Activated CD4-positive, alpha-beta memory T cell treated with anti-CD3 and anti-CD28 coated beads, Interleukin-2, amount 10 ng/mL, durations not matched to agents 7 days and 5 days (primary cell): Measurements from ENCODE around the gene KCNMB1. TPM values are rescaled to one million over a fixed set of nuclear protein-coding genes. Genes with fewer than 3 reads are reported as not detected.

Source experiments
- CTCF ChIA-PET: fragments of 350-600 bp; sonication (Branson Sonifier 250); formaldehyde crosslinking; loops from one replicate; lab custom pipeline; 2021; ENCODE audit warnings: antibody characterized with exemption, inconsistent platforms; lab: Charles Lee
- POLR2A ChIA-PET: fragments of 350-600 bp; sonication (Branson Sonifier 250); formaldehyde crosslinking; loops from one replicate; lab custom pipeline; 2021; ENCODE audit warnings: antibody characterized with exemption; lab: Charles Lee
- DNase-seq: peaks from one replicate; pipeline ENCODE4 v3.0.0-alpha.2; 2020
- H3K27ac Mint-ChIP-seq: one replicate; pipeline ENCODE4 v1.8.0; 2021; ENCODE audit warnings: mild to moderate bottlenecking, mixed read lengths
- H3K27me3 Mint-ChIP-seq: one replicate; pipeline ENCODE4 v1.8.0; 2021; ENCODE audit warnings: mixed read lengths
- H3K36me3 Mint-ChIP-seq: one replicate; pipeline ENCODE4 v1.8.0; 2021; ENCODE audit warnings: low read depth, mixed read lengths
- H3K4me1 Mint-ChIP-seq: one replicate; pipeline ENCODE4 v1.8.0; 2021; ENCODE audit warnings: mixed read lengths
- H3K4me3 Mint-ChIP-seq: one replicate; pipeline ENCODE4 v1.8.0; 2021; ENCODE audit warnings: mild to moderate bottlenecking, mixed read lengths
- H3K9me3 Mint-ChIP-seq: one replicate; pipeline ENCODE4 v1.8.0; 2021; ENCODE audit warnings: mixed read lengths
- total RNA-seq, 2 experiments: library from RNA; stranded (reverse); gene quantifications; one replicate each; pipeline ENCODE4 v1.2.3, GENCODE V29; 2021

The KCNMB1 gene, protein sequence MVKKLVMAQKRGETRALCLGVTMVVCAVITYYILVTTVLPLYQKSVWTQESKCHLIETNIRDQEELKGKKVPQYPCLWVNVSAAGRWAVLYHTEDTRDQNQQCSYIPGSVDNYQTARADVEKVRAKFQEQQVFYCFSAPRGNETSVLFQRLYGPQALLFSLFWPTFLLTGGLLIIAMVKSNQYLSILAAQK
- total RNA-seq = not detected

DNA sequence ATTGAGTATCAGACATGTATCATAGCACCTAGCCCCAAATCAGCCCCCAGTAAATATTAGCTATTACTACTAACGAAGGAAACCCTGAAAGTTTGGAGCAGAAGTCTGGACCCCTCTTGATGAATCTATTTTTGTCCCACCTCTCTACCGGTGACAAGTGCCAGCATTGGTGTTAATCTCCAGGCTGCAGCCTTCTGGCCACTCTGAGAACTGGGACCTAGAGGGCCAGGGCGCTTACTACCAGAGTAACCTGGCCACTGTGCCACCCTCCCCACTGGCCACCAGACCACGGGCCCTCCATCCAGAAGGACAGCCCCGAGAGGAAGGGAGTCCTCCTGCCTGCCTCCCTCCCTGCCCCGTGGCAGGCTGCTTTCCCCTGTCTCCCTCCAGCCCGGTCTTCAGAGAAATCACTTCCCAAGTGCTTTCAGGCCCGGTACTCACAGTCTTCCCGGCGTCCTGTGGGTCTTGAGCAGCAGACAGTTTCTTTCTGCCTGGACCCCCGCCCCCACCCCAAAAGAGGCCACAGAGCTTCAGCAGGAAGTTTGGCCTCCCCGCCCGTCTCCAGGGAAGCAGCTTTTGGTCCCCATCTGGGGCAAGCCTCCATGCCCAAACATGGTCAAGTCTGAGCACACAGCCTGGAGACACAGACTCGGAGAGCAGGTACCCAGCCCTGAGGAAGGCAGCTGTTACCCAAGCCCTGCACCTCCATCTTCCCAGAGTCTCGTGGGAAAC lies at the start of gene KCNMB1:
Gene KCNMB1, minus strand, starts transcription at position 550 of the 732 bp plus-strand sequence. CDS start 3,920 bp downstream, outside the sequence.
- H3K4me1 Mint-ChIP-seq = peaks cover 15% of the 10 kb centered on the region

DNA sequence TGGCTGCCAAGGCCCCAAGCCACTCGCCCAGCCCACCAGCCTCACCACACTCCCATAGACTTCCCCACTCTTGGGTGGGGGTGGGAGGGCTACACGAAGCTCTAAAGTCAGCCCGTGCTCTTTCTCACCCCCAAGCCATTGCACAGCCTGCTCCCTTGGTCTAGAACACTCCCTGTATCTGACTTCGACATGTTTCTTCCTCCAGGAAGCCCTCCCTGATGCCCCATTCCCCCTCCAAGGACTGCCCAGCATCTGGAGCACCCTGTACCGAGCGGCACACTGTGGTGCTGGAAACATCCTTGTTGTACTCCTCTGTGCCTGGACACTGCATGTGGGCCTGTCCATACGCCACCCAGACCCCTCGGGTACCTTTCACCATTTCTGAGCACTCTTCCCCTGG lies 49.4 kb upstream of the KCNMB1 start:
- ChIA-PET POLR2A (no interaction called here), CTCF (interaction anchor here (1.0 kb wide), 1 partner anchor 195 kb away, joined by 3 read pairs; no protein-coding TSS in a partner anchor)
- H3K27me3 Mint-ChIP-seq = no peaks in the 10 kb centered on the region
- H3K36me3 Mint-ChIP-seq = no peaks in the 10 kb centered on the region
- H3K4me1 Mint-ChIP-seq = no peaks in the 10 kb centered on the region
- H3K27ac Mint-ChIP-seq = no peak overlapping the region
- no peak for DNase-seq
- H3K9me3 Mint-ChIP-seq = no peaks in the 10 kb centered on the region
- H3K4me3 Mint-ChIP-seq = no peak overlapping the region

More for the DNA sequence above, at the start of gene KCNMB1:
- Mint-ChIP-seq H3K27ac (no peak within 1 kb of the TSS), H3K36me3 (no peaks in the 10 kb centered on the region), H3K4me3 (no peak within 1 kb of the TSS), H3K9me3 (no peaks in the 10 kb centered on the region), H3K27me3 (peaks cover 27% of the 10 kb centered on the region)
- ChIA-PET POLR2A (no interaction called here), CTCF (no interaction called here)
- DNase-seq = no peak

DNA sequence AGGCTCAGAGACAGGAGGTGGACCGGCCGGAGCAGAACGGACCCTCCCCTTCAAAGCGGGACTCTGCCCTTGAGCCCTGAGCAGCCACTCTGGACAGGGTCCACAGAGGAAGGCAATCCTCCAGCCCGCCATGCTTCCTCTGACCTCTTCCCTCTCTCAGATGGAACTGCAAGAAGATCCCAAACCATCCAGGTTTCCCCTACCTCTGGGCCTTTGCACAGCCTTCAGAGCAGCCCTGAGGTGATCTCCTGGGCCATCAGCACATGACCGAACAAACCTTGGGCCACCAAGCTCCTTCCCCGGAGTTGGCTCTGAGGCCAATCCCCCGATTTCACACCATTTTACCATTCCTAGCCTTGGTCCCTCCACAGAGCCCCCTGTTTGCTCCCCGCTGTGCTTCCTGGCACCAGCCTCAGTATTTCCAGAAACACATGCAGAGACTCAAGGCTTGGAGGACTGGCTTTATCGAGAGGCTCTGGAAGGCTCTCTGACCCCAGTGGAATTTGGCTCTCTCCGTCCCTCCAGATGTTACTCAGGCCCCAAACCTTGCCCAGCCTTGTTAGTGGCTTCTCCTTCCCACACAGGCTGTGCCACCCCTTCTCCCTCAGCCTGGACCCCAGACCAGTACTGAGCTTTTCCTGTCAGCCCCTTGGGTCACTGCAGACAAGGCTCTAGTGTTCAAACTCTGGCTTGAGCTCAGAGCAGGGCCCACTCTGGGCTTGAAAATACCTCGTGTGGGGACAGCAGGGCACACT lies 48.6 kb upstream of the KCNMB1 start:
- DNase-seq = no peak
- H3K36me3 Mint-ChIP-seq = no peaks in the 10 kb centered on the region
- H3K4me1 Mint-ChIP-seq = no peaks in the 10 kb centered on the region
- no peak overlapping the region for H3K4me3 Mint-ChIP-seq
- H3K27me3 Mint-ChIP-seq = no peaks in the 10 kb centered on the region
- ChIA-PET CTCF (interaction anchor here (1.0 kb wide), 1 partner anchor 195 kb away, joined by 3 read pairs; no protein-coding TSS in a partner anchor), POLR2A (no interaction called here)
- no peak overlapping the region for H3K27ac Mint-ChIP-seq
- H3K9me3 Mint-ChIP-seq = no peaks in the 10 kb centered on the region

DNA sequence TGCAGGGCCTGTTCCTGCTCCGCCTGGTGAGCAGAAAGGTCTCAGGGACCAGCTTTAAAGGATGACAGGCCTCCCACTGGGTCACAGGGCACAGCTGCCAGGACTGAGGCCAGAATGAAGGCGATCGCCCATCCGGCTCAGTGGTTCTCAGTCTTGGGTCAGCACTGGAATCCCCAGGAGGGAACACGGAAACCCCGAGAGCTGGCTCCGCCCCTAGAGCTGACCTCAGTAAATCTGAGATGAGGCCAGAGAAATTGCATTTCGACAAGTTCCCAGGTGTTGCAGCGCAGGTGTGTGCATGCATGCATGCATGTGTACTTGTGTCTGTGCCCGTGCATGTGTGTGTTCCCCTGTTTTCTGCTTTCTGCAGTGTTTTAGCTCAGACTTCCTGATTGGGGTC lies 47.2 kb upstream of the KCNMB1 start:
- ChIA-PET POLR2A (no interaction called here), CTCF (interaction anchor here (1.0 kb wide), 1 partner anchor 198 kb away, joined by 4 read pairs; no protein-coding TSS in a partner anchor)
- Mint-ChIP-seq H3K27ac (no peak overlapping the region), H3K4me3 (no peak overlapping the region), H3K36me3 (no peaks in the 10 kb centered on the region), H3K9me3 (no peaks in the 10 kb centered on the region), H3K4me1 (no peaks in the 10 kb centered on the region), H3K27me3 (peaks cover 3% of the 10 kb centered on the region)
- DNase-seq = no peak

DNA sequence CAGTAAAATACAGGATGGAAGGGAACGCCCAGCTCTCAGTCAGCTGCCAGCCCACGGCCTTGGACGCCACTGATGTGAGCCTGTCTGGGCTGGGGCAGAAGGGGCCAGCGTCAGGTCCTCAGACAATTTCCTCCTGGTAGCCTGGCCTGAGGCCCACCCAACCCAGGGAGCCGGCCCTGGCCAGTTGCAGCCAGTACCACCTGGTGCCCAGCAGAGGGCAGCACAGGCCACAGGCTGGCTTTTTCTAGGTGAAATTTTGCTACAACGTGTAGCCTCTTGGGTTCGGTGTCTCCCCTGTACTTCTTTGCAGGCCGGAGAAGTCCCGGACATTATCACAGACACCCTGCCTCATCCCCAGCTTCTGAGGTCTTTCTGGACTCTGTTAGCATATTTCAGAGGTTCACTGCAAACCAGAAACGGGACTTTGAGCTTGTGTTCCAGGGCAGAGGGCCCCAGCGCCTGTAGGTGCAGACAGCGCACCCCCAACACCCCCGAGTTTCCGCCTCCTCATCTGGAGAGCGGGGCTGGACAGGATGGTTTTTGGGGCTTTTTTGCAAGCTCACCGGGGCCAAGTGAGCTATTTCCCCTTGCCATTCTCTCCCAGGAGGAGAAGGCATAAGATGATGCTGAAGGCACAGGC lies 45.9 kb upstream of the KCNMB1 start:
- no peaks in the 10 kb centered on the region for H3K4me1 Mint-ChIP-seq
- H3K4me3 Mint-ChIP-seq = no peak overlapping the region
- H3K27ac Mint-ChIP-seq = no peak overlapping the region
- DNase-seq = peak; percentile 57
- ChIA-PET POLR2A (no interaction called here), CTCF (interaction anchor here (0.8 to 3.0 kb wide), 16 partner anchors 8 to 356 kb away, joined by 3 to 22 read pairs (median 4); no protein-coding TSS in a partner anchor)
- H3K27me3 Mint-ChIP-seq = peaks cover 11% of the 10 kb centered on the region
- H3K36me3 Mint-ChIP-seq = no peaks in the 10 kb centered on the region
- no peaks in the 10 kb centered on the region for H3K9me3 Mint-ChIP-seq

DNA sequence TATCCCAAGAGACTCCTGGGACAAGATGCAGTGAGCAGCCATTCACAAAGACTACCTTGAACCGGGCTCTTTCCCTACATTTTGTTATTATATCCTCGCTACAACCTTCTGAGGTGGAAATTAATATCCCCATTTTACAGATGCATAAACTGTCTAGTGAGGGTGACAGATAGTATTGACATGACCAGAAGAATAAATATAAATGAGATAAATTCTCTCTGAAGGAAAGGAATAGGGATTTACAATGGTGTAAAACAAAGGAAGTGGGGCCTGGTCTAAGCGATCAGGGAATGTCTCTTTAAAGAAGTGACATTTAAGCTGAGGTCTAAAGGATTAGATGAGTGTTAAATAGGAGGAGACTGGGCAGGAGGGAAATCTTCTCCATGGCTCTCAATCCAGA lies 43.5 kb upstream of the KCNMB1 start:
- Mint-ChIP-seq H3K4me1 (no peaks in the 10 kb centered on the region), H3K36me3 (no peaks in the 10 kb centered on the region), H3K4me3 (no peak overlapping the region), H3K27ac (no peak overlapping the region), H3K27me3 (peaks cover 20% of the 10 kb centered on the region), H3K9me3 (no peaks in the 10 kb centered on the region)
- CTCF ChIA-PET = interaction anchor here (0.9 to 3.0 kb wide), 7 partner anchors 9 to 203 kb away, joined by 3 to 19 read pairs (median 5); no protein-coding TSS in a partner anchor
- POLR2A ChIA-PET = no interaction called here
- DNase-seq = no peak

DNA sequence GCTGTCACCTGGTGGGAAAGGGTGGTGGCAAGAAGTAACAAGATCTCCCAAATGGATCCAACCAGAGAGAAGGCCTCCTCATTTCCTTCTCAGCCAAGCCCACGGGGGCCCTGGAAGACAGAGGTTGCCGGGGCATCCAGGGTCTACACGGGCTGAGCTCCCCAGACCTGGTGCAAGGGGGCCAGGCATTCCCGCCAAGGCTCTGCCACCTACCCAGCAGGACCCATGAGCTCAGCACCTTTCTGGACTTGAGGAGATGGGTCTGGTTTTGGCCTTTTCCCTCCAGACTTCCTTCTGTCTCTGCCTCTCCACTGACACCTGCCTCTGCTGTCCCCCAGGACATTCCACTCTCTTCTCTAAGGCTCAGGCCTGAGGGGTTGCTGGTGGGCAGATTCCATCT lies 42.4 kb upstream of the KCNMB1 start:
- Mint-ChIP-seq H3K27ac (no peak overlapping the region), H3K9me3 (no peaks in the 10 kb centered on the region), H3K4me3 (no peak overlapping the region), H3K36me3 (no peaks in the 10 kb centered on the region), H3K27me3 (peaks cover 21% of the 10 kb centered on the region), H3K4me1 (no peaks in the 10 kb centered on the region)
- CTCF ChIA-PET = interaction anchor here (1.1 to 2.9 kb wide), 6 partner anchors 9 to 206 kb away, joined by 3 to 8 read pairs (median 5); no protein-coding TSS in a partner anchor
- POLR2A ChIA-PET = no interaction called here
- DNase-seq = no peak

DNA sequence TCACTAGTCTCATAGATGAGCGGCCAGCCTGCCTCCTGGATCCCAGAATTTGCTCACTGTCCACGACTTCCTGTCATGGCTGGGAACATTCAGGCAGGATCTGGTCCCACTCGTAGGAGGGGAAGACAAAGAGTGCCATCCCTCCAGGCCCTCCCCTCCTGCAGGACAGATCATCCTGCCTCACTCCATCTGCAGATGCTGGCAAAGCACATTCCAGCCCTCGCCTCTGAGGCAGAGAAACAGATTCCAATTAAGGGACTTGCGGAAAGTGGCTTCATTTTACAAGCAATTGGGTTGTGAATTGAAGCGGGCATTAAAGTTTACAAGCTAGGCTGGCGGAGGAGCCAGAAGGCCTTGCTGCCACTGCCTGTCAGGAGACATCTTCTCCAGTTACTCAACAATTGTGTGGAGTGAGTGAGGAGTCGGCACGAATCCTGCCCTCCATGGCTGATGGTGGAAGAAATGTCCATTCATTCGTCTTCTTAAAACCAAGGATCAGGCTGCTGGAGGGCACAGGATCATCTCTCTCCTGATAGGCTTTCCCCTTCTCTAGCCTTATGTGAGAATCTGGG lies 41.8 kb upstream of the KCNMB1 start:
- H3K4me3 Mint-ChIP-seq = no peak overlapping the region
- CTCF ChIA-PET = interaction anchor here (1.3 to 2.9 kb wide), 5 partner anchors 8 to 205 kb away, joined by 5 to 8 read pairs (median 5); no protein-coding TSS in a partner anchor
- H3K36me3 Mint-ChIP-seq = no peaks in the 10 kb centered on the region
- DNase-seq = no peak
- H3K27ac Mint-ChIP-seq = no peak overlapping the region
- POLR2A ChIA-PET = no interaction called here
- H3K4me1 Mint-ChIP-seq = no peaks in the 10 kb centered on the region
- peaks cover 21% of the 10 kb centered on the region for H3K27me3 Mint-ChIP-seq
- no peaks in the 10 kb centered on the region for H3K9me3 Mint-ChIP-seq

DNA sequence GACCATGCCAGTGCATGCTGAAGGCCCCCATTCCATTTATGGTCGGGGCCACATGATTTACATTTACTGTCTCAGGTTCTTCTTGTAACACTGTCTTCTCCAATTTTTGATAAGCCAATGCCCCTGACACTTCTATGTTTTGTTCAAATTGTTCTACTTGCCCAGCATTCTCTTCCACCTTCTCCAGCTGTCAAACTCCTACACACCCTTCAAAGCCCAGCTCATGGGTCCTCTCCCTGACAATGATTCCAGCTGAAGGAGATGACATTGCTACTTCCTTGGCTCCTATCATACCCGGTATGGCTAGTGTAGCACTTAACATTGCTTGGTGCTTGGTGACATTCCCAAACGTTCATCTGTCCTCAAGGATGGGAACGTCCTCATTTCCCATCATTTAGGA lies 41.1 kb upstream of the KCNMB1 start:
- Mint-ChIP-seq H3K4me1 (no peaks in the 10 kb centered on the region), H3K27ac (no peak overlapping the region), H3K27me3 (peaks cover 21% of the 10 kb centered on the region), H3K36me3 (no peaks in the 10 kb centered on the region), H3K4me3 (no peak overlapping the region), H3K9me3 (no peaks in the 10 kb centered on the region)
- CTCF ChIA-PET = no interaction called here
- DNase-seq = no peak
- POLR2A ChIA-PET = no interaction called here

DNA sequence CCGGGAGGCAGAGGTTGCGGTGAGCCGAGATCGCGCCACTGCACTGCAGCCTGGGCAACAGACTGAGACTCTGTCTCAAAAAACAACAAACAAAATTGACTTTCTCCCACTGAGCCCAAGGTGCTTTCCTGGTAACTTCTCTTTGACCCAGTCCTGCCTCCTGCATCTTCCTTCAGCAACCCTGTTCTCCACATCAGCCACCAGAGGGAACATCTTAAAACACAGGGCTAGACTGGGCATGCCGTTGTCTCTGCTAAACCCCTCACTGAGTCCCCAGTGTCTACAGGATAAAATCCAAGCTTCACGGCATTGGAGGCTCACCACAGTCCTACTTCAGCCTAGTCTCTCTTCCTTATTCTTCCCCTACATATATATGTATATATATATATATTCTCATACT lies 39.8 kb upstream of the KCNMB1 start:
- ChIA-PET CTCF (no interaction called here), POLR2A (no interaction called here)
- no peaks in the 10 kb centered on the region for H3K36me3 Mint-ChIP-seq
- no peaks in the 10 kb centered on the region for H3K9me3 Mint-ChIP-seq
- H3K27ac Mint-ChIP-seq = no peak overlapping the region
- H3K4me3 Mint-ChIP-seq = no peak overlapping the region
- peaks cover 21% of the 10 kb centered on the region for H3K27me3 Mint-ChIP-seq
- H3K4me1 Mint-ChIP-seq = no peaks in the 10 kb centered on the region
- no peak for DNase-seq

DNA sequence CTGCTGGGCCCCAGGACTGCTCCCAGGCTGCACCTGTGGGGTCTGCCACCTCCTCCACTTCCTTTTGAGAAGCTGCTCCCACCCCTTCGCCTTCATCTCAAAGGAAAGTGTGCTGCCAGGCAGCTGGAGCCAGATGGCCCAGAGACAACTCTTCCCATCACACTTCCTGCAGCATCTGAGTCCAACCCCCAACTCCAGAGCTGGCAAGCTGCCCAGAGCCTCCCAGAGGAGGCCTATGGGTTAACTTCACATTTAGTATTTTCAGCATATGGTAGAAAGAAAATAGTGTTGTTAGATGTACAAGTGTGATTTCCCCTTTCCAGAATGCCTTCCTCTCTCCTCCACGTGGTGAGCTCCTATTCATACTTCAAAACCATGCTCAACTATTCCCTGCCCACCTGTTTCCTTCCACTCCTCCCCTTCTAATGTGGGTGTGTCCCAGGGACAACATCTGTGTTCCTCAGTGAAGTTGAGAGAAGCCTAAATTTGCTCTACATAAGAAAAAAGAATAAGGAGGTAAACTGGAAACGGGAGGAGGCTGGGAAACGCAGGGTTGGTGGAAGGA lies 38.6 kb upstream of the KCNMB1 start:
- H3K27ac Mint-ChIP-seq = no peak overlapping the region
- no peaks in the 10 kb centered on the region for H3K4me1 Mint-ChIP-seq
- ChIA-PET CTCF (interaction anchor here (0.8 to 1.4 kb wide), 2 partner anchors 13 to 244 kb away, joined by 3 to 4 read pairs; no protein-coding TSS in a partner anchor), POLR2A (no interaction called here)
- peaks cover 24% of the 10 kb centered on the region for H3K27me3 Mint-ChIP-seq
- H3K9me3 Mint-ChIP-seq = no peaks in the 10 kb centered on the region
- H3K4me3 Mint-ChIP-seq = no peak overlapping the region
- DNase-seq = no peak
- H3K36me3 Mint-ChIP-seq = no peaks in the 10 kb centered on the region

DNA sequence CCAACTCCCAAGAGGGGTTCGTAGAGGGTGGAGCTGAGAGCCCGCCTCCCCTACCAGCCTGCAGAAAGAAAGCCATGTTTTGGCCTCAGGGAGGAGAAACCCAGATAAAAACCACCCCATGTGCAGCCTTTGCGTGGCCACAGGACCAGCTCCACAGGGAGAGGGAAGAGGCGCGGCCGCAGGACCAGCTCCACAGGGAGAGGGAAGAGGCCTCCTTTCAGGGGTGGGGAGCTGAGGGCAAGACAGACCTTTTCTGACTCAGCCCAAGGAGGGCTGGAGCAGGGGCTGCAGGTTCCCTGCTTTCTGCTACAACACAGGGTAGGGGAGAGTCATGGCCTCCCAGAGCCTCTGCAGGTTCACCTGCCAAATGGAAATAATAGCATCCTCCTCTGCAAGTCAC lies 37.6 kb upstream of the KCNMB1 start:
- Mint-ChIP-seq H3K4me1 (no peaks in the 10 kb centered on the region), H3K4me3 (no peak overlapping the region), H3K27me3 (peaks cover 29% of the 10 kb centered on the region), H3K36me3 (no peaks in the 10 kb centered on the region), H3K9me3 (no peaks in the 10 kb centered on the region), H3K27ac (no peak overlapping the region)
- ChIA-PET POLR2A (interaction anchor here (1.4 kb wide), 1 partner anchor 16 kb away, joined by 3 read pairs; no protein-coding TSS in a partner anchor), CTCF (interaction anchor here (0.6 to 9.7 kb wide), 10 partner anchors 8 to 243 kb away, joined by 3 to 100 read pairs (median 4); no protein-coding TSS in a partner anchor)
- no peak for DNase-seq
